ENCODE results near the gene TAF3.

- TF ChIP-seq CTCF (IDR thresholded peaks at IDR 0.05) (no peak), POLR2AphosphoS5 (IDR thresholded peaks at IDR 0.05; ENCODE audit: low read depth, low read length) (no peak), REST (IDR thresholded peaks at IDR 0.05; ENCODE audit: insufficient read depth in 1 of 2, low read depth in 2 of 2, low read length in 1 of 2) (no peak)
These were observed 35.0 kb downstream of the TAF3 start for GRCh38 chr10:7853226-7853842.

Data from Panc1 (cell line).